HFF-Myc (cell line): Measurements from ENCODE around the gene LRRC45.

Experiments used
- DNase-seq: peaks from one replicate; pipeline ENCODE4 v3.0.0-alpha.2; 2011; ENCODE audit warnings: low read depth; ENCODE audit errors: extremely low read depth
- H3K4me3 ChIP-seq: replicated peaks from 2 replicates; pipeline ENCODE4 v1.5.1; 2011; ENCODE audit warnings: low read depth, mild to moderate bottlenecking, control low read depth, low read length
- CTCF ChIP-seq: IDR thresholded peaks from 2 replicates; pipeline ENCODE4 v1.5.1; 2012; ENCODE audit warnings: mild to moderate bottlenecking, low read depth, low read length, control low read depth; ENCODE audit errors: missing control alignments

The LRRC45 gene

GRCh38 chr17:82022981-82023446 is at the start of gene LRRC45:
Gene LRRC45 (plus strand): TSS chr17:82023305. CDS start chr17:82023644, 339 bp downstream.
- H3K4me3 ChIP-seq, result peak within 1 kb of the TSS; percentile 89
- DNase-seq, result peak; percentile 98
- TF ChIP-seq CTCF, result no peak

GRCh38 chr17:81973432-81973831 is 49.7 kb upstream of the LRRC45 start:
- no peak overlapping the region for H3K4me3 ChIP-seq
- DNase-seq, result no peak
- TF ChIP-seq CTCF, result no peak

GRCh38 chr17:81976332-81977210 is 46.5 kb upstream of the LRRC45 start:
- DNase-seq, result no peak
- peak overlapping the region; percentile 71 for H3K4me3 ChIP-seq
- no peak for TF ChIP-seq CTCF

- no peak for TF ChIP-seq CTCF
- DNase-seq, result peak; percentile 45
- H3K4me3 ChIP-seq, result peak within 1 kb of the TSS; percentile 71
Measured at GRCh38 chr17:81977211-81977808, 45.8 kb upstream of the LRRC45 start, which contains the start of gene ASPSCR1. Gene ASPSCR1 (plus strand): TSS chr17:81977629. CDS start chr17:81977647, 18 bp downstream.

DNA sequence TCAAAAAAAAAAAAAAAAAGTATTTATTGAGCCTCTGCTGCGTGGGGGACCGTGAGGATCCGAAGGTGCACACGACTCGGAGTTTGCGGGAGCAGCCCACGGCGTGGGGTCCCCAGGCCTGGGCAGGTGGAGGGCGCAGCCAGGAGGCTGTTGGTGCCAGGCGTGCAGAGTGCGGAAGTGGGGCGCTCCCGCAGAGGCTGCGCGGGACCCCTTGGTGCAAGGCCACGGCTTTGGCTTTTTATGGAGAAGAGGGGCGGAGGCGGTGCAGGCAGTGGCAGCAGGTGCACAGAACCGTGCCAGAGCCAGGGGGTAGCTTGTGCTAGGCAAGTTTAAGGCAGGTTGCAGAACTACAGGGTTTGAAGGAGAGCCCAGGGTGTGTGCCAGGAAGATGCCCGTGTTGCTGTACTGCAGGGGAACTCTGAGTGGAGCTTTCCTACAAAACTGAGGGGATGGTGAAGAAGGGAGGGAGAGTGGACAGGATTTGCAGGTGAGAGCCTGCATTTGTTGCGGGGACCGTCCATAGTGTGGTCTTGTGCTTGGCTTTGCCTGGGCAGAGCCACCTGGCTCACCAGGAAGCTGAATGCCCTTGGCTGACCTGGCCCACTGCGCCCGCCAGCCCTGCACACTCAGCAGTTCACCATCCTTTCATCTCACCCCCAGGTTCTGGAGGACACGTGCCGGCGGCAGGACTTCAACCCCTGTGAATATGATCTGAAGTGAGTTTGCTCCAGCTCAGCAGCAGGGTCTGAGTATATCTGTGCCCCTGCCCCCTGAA is 44.4 kb upstream of the LRRC45 start:
- no peak for TF ChIP-seq CTCF
- peak overlapping the region; percentile 71 for H3K4me3 ChIP-seq
- no peak for DNase-seq

- no peak for DNase-seq
- H3K4me3 ChIP-seq, result no peak overlapping the region
- TF ChIP-seq CTCF, result no peak
Measured at GRCh38 chr17:81980122-81980521, 43.0 kb upstream of the LRRC45 start.
